ENCODE measurements around the gene SNRPE. TPM values are rescaled to one million over a fixed set of nuclear protein-coding genes. Genes with fewer than 3 reads are reported as not detected.

SNRPE gene
- total RNA-seq (2014; rRNA removed) (167 and 187 TPM in 2 replicates), Bru-seq, nascent RNA (percentile 97 among the genes with signal in this experiment), BruChase-seq, experiment 1, labeled RNA remaining after a 6-hour chase (percentile 97 among the genes with signal in this experiment), BruChase-seq, experiment 2, labeled RNA remaining after a 2-hour chase (percentile 92 among the genes with signal in this experiment)
- long read RNA-seq, transcript SNRPE-206 (4 exons, 967 nt), result minor isoform, 6 of 108 reads
- long read RNA-seq, transcript SNRPE-202 (5 exons, 942 nt), result major isoform, 69 of 108 reads
- long read RNA-seq, partial matches to known transcripts, result 2 of 108 reads
- long read RNA-seq, other reads (novel, unspliced or antisense), result 28 of 108 reads

DNA sequence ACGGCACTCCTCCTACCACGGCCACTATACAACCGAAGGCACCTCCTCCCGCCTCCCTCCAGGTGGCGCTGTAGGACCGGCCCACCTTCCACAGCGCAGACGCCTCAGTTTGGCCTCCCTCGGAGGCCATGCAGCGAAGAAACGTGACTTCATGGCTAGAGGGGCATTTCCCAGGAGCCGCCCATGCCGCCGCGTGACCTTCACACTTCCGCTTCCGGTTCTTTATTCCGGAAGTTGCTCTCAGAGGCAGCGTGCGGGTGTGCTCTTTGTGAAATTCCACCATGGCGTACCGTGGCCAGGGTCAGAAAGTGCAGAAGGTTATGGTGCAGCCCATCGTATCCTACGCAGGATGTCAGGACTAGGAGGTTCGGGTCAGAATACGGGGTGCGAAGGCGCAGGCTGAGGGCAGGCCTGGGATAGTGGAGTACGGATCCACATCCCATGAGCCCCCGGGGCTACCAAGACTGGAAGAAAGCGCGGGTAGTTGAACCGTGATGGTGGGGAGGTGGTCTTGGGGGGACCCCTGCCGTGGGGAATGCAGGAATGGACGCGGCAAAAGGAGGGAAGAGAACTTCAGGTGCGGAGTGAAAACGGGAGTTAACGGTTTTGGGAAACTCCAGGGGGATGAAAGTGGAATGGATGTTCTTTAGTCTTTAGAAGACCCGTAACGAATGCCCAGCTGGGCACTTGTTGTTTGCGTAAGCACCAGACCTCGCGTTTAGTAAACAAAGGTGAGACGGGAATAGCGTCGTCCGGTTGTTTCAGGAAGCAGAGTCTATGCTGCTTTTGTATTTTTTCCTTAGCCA, at the start of gene SNRPE:
TSS of gene SNRPE (plus strand) at position 221 of the 806 bp plus-strand sequence. CDS start at position 282, 61 bp downstream.
- no peak for TF ChIP-seq EZH2 (IDR thresholded peaks at IDR 0.05; ENCODE audit: low read length, unreplicated experiment)
- TF ChIP-seq, protein P1, sequence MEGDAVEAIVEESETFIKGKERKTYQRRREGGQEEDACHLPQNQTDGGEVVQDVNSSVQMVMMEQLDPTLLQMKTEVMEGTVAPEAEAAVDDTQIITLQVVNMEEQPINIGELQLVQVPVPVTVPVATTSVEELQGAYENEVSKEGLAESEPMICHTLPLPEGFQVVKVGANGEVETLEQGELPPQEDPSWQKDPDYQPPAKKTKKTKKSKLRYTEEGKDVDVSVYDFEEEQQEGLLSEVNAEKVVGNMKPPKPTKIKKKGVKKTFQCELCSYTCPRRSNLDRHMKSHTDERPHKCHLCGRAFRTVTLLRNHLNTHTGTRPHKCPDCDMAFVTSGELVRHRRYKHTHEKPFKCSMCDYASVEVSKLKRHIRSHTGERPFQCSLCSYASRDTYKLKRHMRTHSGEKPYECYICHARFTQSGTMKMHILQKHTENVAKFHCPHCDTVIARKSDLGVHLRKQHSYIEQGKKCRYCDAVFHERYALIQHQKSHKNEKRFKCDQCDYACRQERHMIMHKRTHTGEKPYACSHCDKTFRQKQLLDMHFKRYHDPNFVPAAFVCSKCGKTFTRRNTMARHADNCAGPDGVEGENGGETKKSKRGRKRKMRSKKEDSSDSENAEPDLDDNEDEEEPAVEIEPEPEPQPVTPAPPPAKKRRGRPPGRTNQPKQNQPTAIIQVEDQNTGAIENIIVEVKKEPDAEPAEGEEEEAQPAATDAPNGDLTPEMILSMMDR (conservative IDR thresholded peaks at IDR 0.05; ENCODE audit: low read depth, low read length), result peak; percentile 88
- H3K9ac ChIP-seq (ENCODE audit: low read length), result peak within 1 kb of the TSS; percentile 96
- H3K4me3 ChIP-seq (ENCODE audit: low read length), result peak within 1 kb of the TSS; percentile 91
- POLR2A ChIA-PET (ENCODE audit: unreplicated experiment), result no interaction called here
- 0 out of 2 replicates have a peak, but pooled peaks cover 5% of the 10 kb centered on the region for H4K20me1 ChIP-seq (ENCODE audit: low read length)
- no peaks in the 10 kb centered on the region for H3K9me3 ChIP-seq (ENCODE audit: low read length)
- peaks cover 36% of the 10 kb centered on the region for H3K4me1 ChIP-seq (ENCODE audit: insufficient read depth, low read length)
- no peaks in the 10 kb centered on the region for H3K9me2 ChIP-seq (replicated peaks; ENCODE audit: low read length)
- H3K36me3 ChIP-seq (ENCODE audit: low read depth, low read length), result peaks cover 34% of the 10 kb centered on the region
- CTCF ChIA-PET, result interaction anchor here (0.6 to 2.8 kb wide), 7 partner anchors 9 to 337 kb away, joined by 3 to 27 read pairs (median 4); no protein-coding TSS in a partner anchor
- ATAC-seq (peak; percentile 86), DNase-seq (peak; percentile 99)
- H3K79me2 ChIP-seq (ENCODE audit: low read length), result peaks cover 49% of the 10 kb centered on the region
- peak within 1 kb of the TSS; percentile 82 for H3K27ac ChIP-seq (ENCODE audit: low read length)
- H3K4me2 ChIP-seq (ENCODE audit: low read length), result peak within 1 kb of the TSS; percentile 94
- no peaks in the 10 kb centered on the region for H3K27me3 ChIP-seq (ENCODE audit: low read length)
- intact Hi-C loops (cut with micrococcal nuclease), result loop anchor here (1.0 to 2.0 kb wide), 6 partner anchors 212 to 501 kb away; partner anchors contain the start of gene SOX13
- peaks cover 11% of the 10 kb centered on the region for H3F3A ChIP-seq (ENCODE audit: low read length, unreplicated experiment)
- H2AFZ ChIP-seq (ENCODE audit: low read length), result peak within 1 kb of the TSS; percentile 84
- TSS peak; percentile 60 for BruUV-seq (replicated peaks)

DNA sequence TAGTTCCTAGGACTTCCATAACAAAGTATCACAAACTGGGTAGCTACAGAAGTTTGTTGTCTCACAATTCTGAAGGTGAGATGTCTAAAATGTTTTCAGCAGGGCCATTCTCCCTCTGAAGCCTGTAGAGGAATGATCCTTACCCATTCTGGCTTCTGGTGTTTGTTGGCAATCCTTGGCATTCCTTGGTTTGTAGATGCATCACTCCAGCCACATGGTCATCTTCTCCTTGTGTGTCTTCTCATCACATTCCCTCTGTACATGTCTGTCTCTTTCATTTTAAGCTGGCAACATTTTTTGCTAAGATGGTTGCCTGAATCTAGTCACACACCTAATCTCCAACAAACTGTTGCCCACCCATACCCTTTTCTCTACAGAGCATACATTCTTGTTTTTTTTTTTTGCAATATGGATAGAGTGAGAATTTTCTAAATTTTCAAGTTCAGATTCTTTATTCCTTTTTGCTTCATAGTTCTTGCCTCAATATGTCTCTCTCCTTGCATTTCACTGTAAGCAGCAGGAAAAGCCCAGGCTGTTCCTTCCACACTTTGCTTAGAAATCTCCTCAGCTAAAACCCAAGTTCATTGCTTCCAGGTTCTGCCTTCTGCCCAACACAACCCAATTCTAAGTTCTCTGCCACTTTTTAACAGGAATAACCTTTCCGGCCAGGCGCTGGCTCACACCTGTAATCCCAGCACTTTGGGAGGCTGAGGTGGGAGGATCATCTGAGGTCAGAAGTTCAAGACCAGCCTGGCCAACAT, 47.6 kb upstream of the SNRPE start:
- H3K9me3 ChIP-seq (ENCODE audit: low read length), result no peaks in the 10 kb centered on the region
- no peak overlapping the region for H3K9ac ChIP-seq (ENCODE audit: low read length)
- no TSS peak for BruUV-seq (replicated peaks)
- peaks cover 3% of the 10 kb centered on the region; the same call in 1 of the 2 replicates for H4K20me1 ChIP-seq (ENCODE audit: low read length)
- ChIA-PET POLR2A (ENCODE audit: unreplicated experiment) (no interaction called here), CTCF (no interaction called here)
- no peaks in the 10 kb centered on the region for H3K27me3 ChIP-seq (ENCODE audit: low read length)
- no peak overlapping the region for H2AFZ ChIP-seq (ENCODE audit: low read length)
- H3K4me2 ChIP-seq (ENCODE audit: low read length), result no peak overlapping the region
- H3K27ac ChIP-seq (ENCODE audit: low read length), result no peak overlapping the region
- H3K4me1 ChIP-seq (ENCODE audit: insufficient read depth, low read length), result no peaks in the 10 kb centered on the region
- no peak for TF ChIP-seq EZH2phosphoT487 (IDR thresholded peaks at IDR 0.05; ENCODE audit: borderline replicate concordance, low read length)
- TF ChIP-seq, protein P1 (conservative IDR thresholded peaks at IDR 0.05; ENCODE audit: low read depth, low read length), result no peak
- no peak for TF ChIP-seq EZH2 (IDR thresholded peaks at IDR 0.05; ENCODE audit: low read length, unreplicated experiment)
- DNase-seq, result no peak
- peaks cover 41% of the 10 kb centered on the region for H3K36me3 ChIP-seq (ENCODE audit: low read depth, low read length)
- no peak for ATAC-seq
- H3K4me3 ChIP-seq (ENCODE audit: low read length), result no peak overlapping the region
- no peaks in the 10 kb centered on the region for H3F3A ChIP-seq (ENCODE audit: low read length, unreplicated experiment)
- H3K9me2 ChIP-seq (replicated peaks; ENCODE audit: low read length), result no peaks in the 10 kb centered on the region
- peaks cover 53% of the 10 kb centered on the region for H3K79me2 ChIP-seq (ENCODE audit: low read length)
- intact Hi-C loops (cut with micrococcal nuclease), result no loop called here
